SU-DHL-6 (cell line): ENCODE data around the gene NEGR1.

Experiments used
- EZH2phosphoT487 ChIP-seq: fragments of 200-600 bp; sonication (generic), shearing (Covaris generic); conservative IDR thresholded peaks from 2 replicates; pipeline ENCODE4 v1.6.1; 2018; ENCODE audit warnings: mild to moderate bottlenecking, antibody characterized with exemption, low read length, moderate library complexity, mixed read lengths
- TF ChIP-seq, protein P1 (sequence below): fragments of 200-600 bp; sonication (generic); IDR thresholded peaks from one replicate; pipeline ENCODE4 v1.5.1; 2017; ENCODE audit warnings: antibody characterized with exemption, mild to moderate bottlenecking, low read length, moderate library complexity; ENCODE audit not compliant: insufficient read depth, poor library complexity, severe bottlenecking

DNA sequence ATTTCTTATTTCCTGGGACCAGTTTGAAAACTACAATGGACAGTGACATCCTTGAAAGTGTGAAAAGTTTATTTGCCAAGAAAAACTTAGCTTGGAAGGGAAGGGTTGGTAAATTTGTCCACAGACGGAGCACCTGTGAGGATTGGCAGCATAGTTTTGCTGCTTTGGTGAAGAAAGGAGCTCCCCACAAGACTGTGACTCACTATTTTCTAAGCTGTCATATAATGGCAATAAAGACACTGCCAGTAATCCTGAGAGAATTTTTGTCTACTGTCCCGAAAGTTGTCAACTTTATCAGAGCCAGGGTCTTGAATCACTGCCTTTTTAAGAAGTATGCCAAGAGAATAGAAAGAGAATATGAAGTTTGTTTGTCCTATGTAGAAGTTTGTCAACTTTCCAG is 230.8 kb downstream of the NEGR1 start:
- TF ChIP-seq, protein P1, sequence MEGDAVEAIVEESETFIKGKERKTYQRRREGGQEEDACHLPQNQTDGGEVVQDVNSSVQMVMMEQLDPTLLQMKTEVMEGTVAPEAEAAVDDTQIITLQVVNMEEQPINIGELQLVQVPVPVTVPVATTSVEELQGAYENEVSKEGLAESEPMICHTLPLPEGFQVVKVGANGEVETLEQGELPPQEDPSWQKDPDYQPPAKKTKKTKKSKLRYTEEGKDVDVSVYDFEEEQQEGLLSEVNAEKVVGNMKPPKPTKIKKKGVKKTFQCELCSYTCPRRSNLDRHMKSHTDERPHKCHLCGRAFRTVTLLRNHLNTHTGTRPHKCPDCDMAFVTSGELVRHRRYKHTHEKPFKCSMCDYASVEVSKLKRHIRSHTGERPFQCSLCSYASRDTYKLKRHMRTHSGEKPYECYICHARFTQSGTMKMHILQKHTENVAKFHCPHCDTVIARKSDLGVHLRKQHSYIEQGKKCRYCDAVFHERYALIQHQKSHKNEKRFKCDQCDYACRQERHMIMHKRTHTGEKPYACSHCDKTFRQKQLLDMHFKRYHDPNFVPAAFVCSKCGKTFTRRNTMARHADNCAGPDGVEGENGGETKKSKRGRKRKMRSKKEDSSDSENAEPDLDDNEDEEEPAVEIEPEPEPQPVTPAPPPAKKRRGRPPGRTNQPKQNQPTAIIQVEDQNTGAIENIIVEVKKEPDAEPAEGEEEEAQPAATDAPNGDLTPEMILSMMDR = no peak
- no peak for TF ChIP-seq EZH2phosphoT487
